ENCODE data around the gene ADAMTSL4. TPM values are rescaled to one million over a fixed set of nuclear protein-coding genes. Genes with fewer than 3 reads are reported as not detected.

Gene ADAMTSL4
- total and polyA plus RNA-seq, 9 of the 15 experiments (the other 6 are each of a cell fraction or from before 2014, with no cell fraction given), result 12.7 to 212 (median 35.6) TPM

DNA sequence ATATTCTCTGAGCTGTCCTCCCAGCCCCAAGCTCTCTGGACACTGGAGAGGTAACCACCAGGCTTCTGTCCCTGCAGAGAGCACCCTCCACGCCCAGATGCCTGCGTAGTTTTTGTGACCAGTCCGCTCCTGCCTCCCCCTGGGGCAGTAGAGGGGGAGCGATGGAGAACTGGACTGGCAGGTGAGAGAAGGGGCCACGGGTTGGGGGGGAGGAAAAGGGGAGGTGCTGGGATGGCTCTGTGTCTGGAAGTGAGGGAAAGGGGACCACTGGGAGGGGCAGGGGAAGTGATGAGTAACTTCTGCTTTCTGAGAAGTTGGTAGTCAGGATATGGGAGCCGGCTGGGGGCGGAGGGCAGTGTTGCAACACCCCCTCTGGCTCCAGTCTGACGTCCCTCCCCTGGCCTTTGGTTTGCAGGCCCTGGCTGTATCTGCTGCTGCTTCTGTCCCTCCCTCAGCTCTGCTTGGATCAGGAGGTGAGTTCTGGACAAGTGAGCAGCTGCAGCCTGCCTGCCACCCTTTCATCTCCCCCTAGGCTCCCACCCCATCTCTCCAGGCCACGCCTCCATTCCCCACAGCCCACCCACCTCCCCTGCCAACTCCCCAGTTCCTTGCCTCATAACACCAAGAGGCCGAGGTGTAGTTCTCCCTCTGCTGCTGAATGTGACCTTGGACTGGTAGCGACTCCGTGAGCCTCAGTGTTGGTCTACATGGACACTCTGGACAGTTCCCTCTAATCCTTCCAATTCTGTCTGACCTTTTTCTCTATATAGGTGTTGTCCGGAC is 3.1 kb downstream of the ADAMTSL4 start (continued):
- TF ChIP-seq, protein P1, sequence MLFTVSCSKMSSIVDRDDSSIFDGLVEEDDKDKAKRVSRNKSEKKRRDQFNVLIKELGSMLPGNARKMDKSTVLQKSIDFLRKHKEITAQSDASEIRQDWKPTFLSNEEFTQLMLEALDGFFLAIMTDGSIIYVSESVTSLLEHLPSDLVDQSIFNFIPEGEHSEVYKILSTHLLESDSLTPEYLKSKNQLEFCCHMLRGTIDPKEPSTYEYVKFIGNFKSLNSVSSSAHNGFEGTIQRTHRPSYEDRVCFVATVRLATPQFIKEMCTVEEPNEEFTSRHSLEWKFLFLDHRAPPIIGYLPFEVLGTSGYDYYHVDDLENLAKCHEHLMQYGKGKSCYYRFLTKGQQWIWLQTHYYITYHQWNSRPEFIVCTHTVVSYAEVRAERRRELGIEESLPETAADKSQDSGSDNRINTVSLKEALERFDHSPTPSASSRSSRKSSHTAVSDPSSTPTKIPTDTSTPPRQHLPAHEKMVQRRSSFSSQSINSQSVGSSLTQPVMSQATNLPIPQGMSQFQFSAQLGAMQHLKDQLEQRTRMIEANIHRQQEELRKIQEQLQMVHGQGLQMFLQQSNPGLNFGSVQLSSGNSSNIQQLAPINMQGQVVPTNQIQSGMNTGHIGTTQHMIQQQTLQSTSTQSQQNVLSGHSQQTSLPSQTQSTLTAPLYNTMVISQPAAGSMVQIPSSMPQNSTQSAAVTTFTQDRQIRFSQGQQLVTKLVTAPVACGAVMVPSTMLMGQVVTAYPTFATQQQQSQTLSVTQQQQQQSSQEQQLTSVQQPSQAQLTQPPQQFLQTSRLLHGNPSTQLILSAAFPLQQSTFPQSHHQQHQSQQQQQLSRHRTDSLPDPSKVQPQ (CRISPR knock-in tag; IDR thresholded peaks at IDR 0.05; ENCODE audit: borderline replicate concordance), result no peak
- TF ChIP-seq, protein P2, sequence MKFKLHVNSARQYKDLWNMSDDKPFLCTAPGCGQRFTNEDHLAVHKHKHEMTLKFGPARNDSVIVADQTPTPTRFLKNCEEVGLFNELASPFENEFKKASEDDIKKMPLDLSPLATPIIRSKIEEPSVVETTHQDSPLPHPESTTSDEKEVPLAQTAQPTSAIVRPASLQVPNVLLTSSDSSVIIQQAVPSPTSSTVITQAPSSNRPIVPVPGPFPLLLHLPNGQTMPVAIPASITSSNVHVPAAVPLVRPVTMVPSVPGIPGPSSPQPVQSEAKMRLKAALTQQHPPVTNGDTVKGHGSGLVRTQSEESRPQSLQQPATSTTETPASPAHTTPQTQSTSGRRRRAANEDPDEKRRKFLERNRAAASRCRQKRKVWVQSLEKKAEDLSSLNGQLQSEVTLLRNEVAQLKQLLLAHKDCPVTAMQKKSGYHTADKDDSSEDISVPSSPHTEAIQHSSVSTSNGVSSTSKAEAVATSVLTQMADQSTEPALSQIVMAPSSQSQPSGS (CRISPR knock-in tag; IDR thresholded peaks at IDR 0.05), result no peak
- TF ChIP-seq RBM22 (IDR thresholded peaks at IDR 0.05; ENCODE audit: low read depth, low read length, poor library complexity, severe bottlenecking) (no peak), ILK (tag; IDR thresholded peaks at IDR 0.05; ENCODE audit: borderline replicate concordance, low read depth) (no peak), C11orf30 (IDR thresholded peaks at IDR 0.05; ENCODE audit: low read depth) (no peak; the same call in 1 of the 2 replicates), SOX6 (IDR thresholded peaks at IDR 0.05) (peak; percentile 44; the same call in 1 of the 2 replicates), NFE2 (IDR thresholded peaks at IDR 0.05; ENCODE audit: low read depth) (0 out of 2 replicates have a peak, but pooled peaks have one; percentile 15), ZBTB17 (CRISPR knock-in tag; IDR thresholded peaks at IDR 0.05) (no peak)
- TF ChIP-seq, protein P3, sequence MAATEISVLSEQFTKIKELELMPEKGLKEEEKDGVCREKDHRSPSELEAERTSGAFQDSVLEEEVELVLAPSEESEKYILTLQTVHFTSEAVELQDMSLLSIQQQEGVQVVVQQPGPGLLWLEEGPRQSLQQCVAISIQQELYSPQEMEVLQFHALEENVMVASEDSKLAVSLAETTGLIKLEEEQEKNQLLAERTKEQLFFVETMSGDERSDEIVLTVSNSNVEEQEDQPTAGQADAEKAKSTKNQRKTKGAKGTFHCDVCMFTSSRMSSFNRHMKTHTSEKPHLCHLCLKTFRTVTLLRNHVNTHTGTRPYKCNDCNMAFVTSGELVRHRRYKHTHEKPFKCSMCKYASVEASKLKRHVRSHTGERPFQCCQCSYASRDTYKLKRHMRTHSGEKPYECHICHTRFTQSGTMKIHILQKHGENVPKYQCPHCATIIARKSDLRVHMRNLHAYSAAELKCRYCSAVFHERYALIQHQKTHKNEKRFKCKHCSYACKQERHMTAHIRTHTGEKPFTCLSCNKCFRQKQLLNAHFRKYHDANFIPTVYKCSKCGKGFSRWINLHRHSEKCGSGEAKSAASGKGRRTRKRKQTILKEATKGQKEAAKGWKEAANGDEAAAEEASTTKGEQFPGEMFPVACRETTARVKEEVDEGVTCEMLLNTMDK (IDR thresholded peaks at IDR 0.05; ENCODE audit: borderline replicate concordance, insufficient read depth, low read depth, low read length, poor library complexity, severe bottlenecking), result no peak
- TF ChIP-seq, protein P4, sequence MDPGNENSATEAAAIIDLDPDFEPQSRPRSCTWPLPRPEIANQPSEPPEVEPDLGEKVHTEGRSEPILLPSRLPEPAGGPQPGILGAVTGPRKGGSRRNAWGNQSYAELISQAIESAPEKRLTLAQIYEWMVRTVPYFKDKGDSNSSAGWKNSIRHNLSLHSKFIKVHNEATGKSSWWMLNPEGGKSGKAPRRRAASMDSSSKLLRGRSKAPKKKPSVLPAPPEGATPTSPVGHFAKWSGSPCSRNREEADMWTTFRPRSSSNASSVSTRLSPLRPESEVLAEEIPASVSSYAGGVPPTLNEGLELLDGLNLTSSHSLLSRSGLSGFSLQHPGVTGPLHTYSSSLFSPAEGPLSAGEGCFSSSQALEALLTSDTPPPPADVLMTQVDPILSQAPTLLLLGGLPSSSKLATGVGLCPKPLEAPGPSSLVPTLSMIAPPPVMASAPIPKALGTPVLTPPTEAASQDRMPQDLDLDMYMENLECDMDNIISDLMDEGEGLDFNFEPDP (CRISPR knock-in tag; IDR thresholded peaks at IDR 0.05), result no peak
- TF ChIP-seq, protein P5, sequence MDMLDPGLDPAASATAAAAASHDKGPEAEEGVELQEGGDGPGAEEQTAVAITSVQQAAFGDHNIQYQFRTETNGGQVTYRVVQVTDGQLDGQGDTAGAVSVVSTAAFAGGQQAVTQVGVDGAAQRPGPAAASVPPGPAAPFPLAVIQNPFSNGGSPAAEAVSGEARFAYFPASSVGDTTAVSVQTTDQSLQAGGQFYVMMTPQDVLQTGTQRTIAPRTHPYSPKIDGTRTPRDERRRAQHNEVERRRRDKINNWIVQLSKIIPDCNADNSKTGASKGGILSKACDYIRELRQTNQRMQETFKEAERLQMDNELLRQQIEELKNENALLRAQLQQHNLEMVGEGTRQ (CRISPR knock-in tag; IDR thresholded peaks at IDR 0.05), result no peak
- TF ChIP-seq, protein P6, sequence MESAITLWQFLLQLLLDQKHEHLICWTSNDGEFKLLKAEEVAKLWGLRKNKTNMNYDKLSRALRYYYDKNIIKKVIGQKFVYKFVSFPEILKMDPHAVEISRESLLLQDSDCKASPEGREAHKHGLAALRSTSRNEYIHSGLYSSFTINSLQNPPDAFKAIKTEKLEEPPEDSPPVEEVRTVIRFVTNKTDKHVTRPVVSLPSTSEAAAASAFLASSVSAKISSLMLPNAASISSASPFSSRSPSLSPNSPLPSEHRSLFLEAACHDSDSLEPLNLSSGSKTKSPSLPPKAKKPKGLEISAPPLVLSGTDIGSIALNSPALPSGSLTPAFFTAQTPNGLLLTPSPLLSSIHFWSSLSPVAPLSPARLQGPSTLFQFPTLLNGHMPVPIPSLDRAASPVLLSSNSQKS (CRISPR knock-in tag; IDR thresholded peaks at IDR 0.05), result no peak
- TF ChIP-seq, protein P7, sequence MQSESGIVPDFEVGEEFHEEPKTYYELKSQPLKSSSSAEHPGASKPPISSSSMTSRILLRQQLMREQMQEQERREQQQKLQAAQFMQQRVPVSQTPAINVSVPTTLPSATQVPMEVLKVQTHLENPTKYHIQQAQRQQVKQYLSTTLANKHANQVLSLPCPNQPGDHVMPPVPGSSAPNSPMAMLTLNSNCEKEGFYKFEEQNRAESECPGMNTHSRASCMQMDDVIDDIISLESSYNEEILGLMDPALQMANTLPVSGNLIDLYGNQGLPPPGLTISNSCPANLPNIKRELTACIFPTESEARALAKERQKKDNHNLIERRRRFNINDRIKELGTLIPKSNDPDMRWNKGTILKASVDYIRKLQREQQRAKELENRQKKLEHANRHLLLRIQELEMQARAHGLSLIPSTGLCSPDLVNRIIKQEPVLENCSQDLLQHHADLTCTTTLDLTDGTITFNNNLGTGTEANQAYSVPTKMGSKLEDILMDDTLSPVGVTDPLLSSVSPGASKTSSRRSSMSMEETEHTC (IDR thresholded peaks at IDR 0.05), result no peak
- TF ChIP-seq, protein P8, sequence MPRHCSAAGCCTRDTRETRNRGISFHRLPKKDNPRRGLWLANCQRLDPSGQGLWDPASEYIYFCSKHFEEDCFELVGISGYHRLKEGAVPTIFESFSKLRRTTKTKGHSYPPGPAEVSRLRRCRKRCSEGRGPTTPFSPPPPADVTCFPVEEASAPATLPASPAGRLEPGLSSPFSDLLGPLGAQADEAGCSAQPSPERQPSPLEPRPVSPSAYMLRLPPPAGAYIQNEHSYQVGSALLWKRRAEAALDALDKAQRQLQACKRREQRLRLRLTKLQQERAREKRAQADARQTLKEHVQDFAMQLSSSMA (CRISPR knock-in tag; IDR thresholded peaks at IDR 0.05), result no peak

Measured in K562 (cell line).